ENCODE measurements around the gene USP7.
"Not testable (repeated sequence)": the region's sequence is repeated elsewhere in the genome, so short reads cannot be mapped to it uniquely, and the experiment has no call there.

The USP7 gene

DNA sequence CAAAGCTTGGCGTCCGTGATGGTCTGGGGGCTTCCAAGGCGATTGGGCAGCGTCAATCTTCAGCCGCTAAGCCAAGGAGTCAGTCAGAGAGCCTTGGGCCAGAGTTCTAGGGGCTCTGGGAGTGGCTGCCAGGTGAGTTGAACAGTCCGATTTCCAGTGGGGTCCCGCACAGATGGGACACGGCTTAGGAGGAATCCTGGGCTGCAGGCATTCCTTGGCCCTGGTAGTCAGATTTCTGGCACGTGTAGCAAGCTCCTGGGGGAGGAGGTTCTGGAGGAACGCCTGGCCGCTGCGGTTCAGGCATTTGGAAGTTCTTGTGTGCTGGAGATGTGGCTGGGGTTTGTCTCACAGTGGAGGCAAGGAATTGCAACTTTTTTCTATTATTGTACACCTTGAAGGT, 120.4 kb downstream of the USP7 start:
- not testable (repeated sequence) for DNase-seq (ENCODE audit: low spot score)

Data from hepatic stellate cell (primary cell).